ENCODE measurements around the gene ZNF428. TPM values are rescaled to one million over a fixed set of nuclear protein-coding genes. Genes with fewer than 3 reads are reported as not detected.

ZNF428 gene
- total and polyA plus RNA-seq, 2 of the 4 experiments (the other 2 are of a cell fraction) = 9.9 to 32.3 TPM

DNA sequence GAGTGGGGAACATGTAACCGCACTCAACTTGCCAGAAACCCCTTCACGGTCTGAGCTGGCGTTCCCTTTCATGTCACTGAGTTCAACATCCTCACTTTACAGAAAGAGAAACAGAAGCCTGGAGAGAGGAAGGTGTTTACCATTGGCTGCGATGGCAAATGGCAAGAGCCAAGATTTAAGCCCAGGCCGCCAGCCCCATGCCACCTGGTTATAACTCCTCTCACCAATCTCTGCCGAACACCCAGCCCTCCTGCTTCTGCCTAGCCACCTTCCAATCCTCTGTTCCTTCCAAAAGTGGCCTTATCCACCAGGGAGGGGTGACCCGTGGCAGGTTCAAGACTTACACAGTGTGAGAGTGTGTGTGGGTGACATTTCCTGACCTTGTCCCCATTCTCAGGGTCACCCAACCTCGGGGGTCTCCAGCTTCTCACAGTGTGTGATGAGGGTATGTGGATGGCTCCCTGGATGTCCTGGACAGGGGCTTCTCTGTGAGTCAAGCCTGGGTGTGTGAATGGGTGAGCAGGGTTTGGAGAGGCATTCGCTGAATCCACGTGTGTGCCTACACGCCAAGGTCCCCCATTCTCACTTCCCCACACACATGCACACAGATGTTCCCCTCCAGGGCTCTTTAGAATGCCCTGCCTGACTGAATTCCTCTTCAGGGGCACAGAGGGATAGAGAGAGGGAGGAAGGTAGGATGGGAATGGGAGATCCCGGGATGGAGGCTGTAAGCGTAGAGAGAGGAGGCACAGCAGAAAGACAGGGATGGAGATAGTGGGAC is 19.0 kb upstream of the ZNF428 start (continued):
- TF ChIP-seq MAZ (IDR thresholded peaks at IDR 0.05; ENCODE audit: borderline replicate concordance, low read depth, low read length) = no peak
- TF ChIP-seq, protein P1, sequence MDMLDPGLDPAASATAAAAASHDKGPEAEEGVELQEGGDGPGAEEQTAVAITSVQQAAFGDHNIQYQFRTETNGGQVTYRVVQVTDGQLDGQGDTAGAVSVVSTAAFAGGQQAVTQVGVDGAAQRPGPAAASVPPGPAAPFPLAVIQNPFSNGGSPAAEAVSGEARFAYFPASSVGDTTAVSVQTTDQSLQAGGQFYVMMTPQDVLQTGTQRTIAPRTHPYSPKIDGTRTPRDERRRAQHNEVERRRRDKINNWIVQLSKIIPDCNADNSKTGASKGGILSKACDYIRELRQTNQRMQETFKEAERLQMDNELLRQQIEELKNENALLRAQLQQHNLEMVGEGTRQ (IDR thresholded peaks at IDR 0.05; ENCODE audit: low read depth, low read length) = no peak
- TF ChIP-seq SMC3 (IDR thresholded peaks at IDR 0.05; ENCODE audit: low read depth, low read length) = no peak
- TF ChIP-seq CHD1 (IDR thresholded peaks at IDR 0.05; ENCODE audit: low read depth, low read length) = no peak

Data from IMR-90 (cell line).